Duodenal mucosa (tissue), 2 donors: ENCODE results near the gene CNTN5.

ENCODE experiments used
- H3K27ac ChIP-seq: one replicate; pipeline ENCODE4 v1.7.0; 2013; ENCODE audit warnings: low read depth, low read length
- H3K27me3 ChIP-seq, 2 donors: one replicate each; pipeline ENCODE4 v1.7.0; 2013; ENCODE audit warnings: low read length in 2 of 2, control low read depth in 1 of 2; ENCODE audit not compliant: insufficient read depth in 2 of 2, control insufficient read depth in 1 of 2
- H3K36me3 ChIP-seq, 2 donors: one replicate each; pipeline ENCODE4 v1.7.0; 2013; ENCODE audit warnings: low read length in 2 of 2, control low read depth in 1 of 2; ENCODE audit not compliant: insufficient read depth in 2 of 2, control insufficient read depth in 1 of 2
- H3K4me1 ChIP-seq, 2 donors: one replicate each; pipeline ENCODE4 v1.7.0; 2013; ENCODE audit warnings: low read length in 2 of 2, control low read depth in 1 of 2; ENCODE audit not compliant: insufficient read depth in 2 of 2, control insufficient read depth in 1 of 2
- H3K4me3 ChIP-seq, 2 donors: one replicate each; pipeline ENCODE4 v1.7.0; 2013; ENCODE audit warnings: low read length in 2 of 2, low read depth in 1 of 2
- H3K9ac ChIP-seq, 2 donors: one replicate each; pipeline ENCODE4 v1.7.0; 2013; ENCODE audit warnings: low read length in 2 of 2, low read depth in 1 of 2
- H3K9me3 ChIP-seq, 2 donors: one replicate each; pipeline ENCODE4 v1.7.0; 2013; ENCODE audit warnings: low read length in 2 of 2, control low read depth in 1 of 2; ENCODE audit not compliant: control insufficient read depth in 1 of 2

CNTN5 gene

GRCh38 chr11:100205926-100206325 is 1185.2 kb downstream of the CNTN5 start:
- no peaks in the 10 kb centered on the region for H3K9me3 ChIP-seq
- no peak overlapping the region for H3K27ac ChIP-seq
- H3K4me3 ChIP-seq: no peak overlapping the region
- no peak overlapping the region for H3K9ac ChIP-seq
- no peaks in the 10 kb centered on the region for H3K27me3 ChIP-seq
- H3K4me1 ChIP-seq: no peaks in the 10 kb centered on the region
- H3K36me3 ChIP-seq: no peaks in the 10 kb centered on the region

GRCh38 chr11:100208207-100208606 is 1187.5 kb downstream of the CNTN5 start:
- Histone ChIP-seq H3K4me3 (no peak overlapping the region), H3K27ac (no peak overlapping the region), H3K9me3 (no peaks in the 10 kb centered on the region), H3K27me3 (no peaks in the 10 kb centered on the region), H3K4me1 (no peaks in the 10 kb centered on the region), H3K9ac (no peak overlapping the region), H3K36me3 (no peaks in the 10 kb centered on the region)

GRCh38 chr11:100214791-100215190 is 1194.0 kb downstream of the CNTN5 start:
- Histone ChIP-seq H3K27ac (no peak overlapping the region), H3K4me1 (no peaks in the 10 kb centered on the region), H3K36me3 (no peaks in the 10 kb centered on the region)

GRCh38 chr11:100220801-100221200 is 1200.1 kb downstream of the CNTN5 start:
- Histone ChIP-seq H3K27ac (no peak overlapping the region), H3K4me3 (no peak overlapping the region), H3K9me3 (no peaks in the 10 kb centered on the region), H3K9ac (no peak overlapping the region), H3K4me1 (no peaks in the 10 kb centered on the region), H3K27me3 (no peaks in the 10 kb centered on the region), H3K36me3 (no peaks in the 10 kb centered on the region)

More at GRCh38 chr11:100214791-100215190, 1194.0 kb downstream of the CNTN5 start:
- no peak overlapping the region for H3K9ac ChIP-seq
- no peaks in the 10 kb centered on the region for H3K27me3 ChIP-seq
- H3K4me3 ChIP-seq: no peak overlapping the region
- no peaks in the 10 kb centered on the region for H3K9me3 ChIP-seq

GRCh38 chr11:100221791-100222190 is 1201.0 kb downstream of the CNTN5 start:
- Histone ChIP-seq H3K4me3 (no peak overlapping the region), H3K4me1 (no peaks in the 10 kb centered on the region), H3K9me3 (no peaks in the 10 kb centered on the region), H3K9ac (no peak overlapping the region), H3K27ac (no peak overlapping the region), H3K27me3 (no peaks in the 10 kb centered on the region), H3K36me3 (no peaks in the 10 kb centered on the region)

GRCh38 chr11:100224541-100225034 is 1203.8 kb downstream of the CNTN5 start:
- Histone ChIP-seq H3K9me3 (no peaks in the 10 kb centered on the region), H3K9ac (no peak overlapping the region), H3K4me3 (no peak overlapping the region), H3K27ac (no peak overlapping the region), H3K4me1 (no peaks in the 10 kb centered on the region), H3K27me3 (no peaks in the 10 kb centered on the region), H3K36me3 (no peaks in the 10 kb centered on the region)

- Histone ChIP-seq H3K4me1 (no peaks in the 10 kb centered on the region), H3K27me3 (no peaks in the 10 kb centered on the region), H3K9me3 (peaks cover 0 to 2% of the 10 kb centered on the region in 2 donors), H3K9ac (no peak overlapping the region), H3K27ac (no peak overlapping the region), H3K36me3 (no peaks in the 10 kb centered on the region), H3K4me3 (no peak overlapping the region)
Observed at GRCh38 chr11:100229086-100229485, 1208.3 kb downstream of the CNTN5 start.

- H3K4me1 ChIP-seq: no peaks in the 10 kb centered on the region
- H3K9me3 ChIP-seq: peaks cover 0 to 2% of the 10 kb centered on the region in 2 donors
- H3K27me3 ChIP-seq: no peaks in the 10 kb centered on the region
- no peaks in the 10 kb centered on the region for H3K36me3 ChIP-seq
- H3K9ac ChIP-seq: no peak overlapping the region
- no peak overlapping the region for H3K27ac ChIP-seq
- H3K4me3 ChIP-seq: no peak overlapping the region
Observed at GRCh38 chr11:100232006-100232405, 1211.3 kb downstream of the CNTN5 start.

- Histone ChIP-seq H3K27ac (no peak overlapping the region), H3K27me3 (no peaks in the 10 kb centered on the region), H3K36me3 (no peaks in the 10 kb centered on the region), H3K4me1 (no peaks in the 10 kb centered on the region), H3K9ac (no peak overlapping the region), H3K4me3 (no peak overlapping the region), H3K9me3 (peaks cover 0 to 2% of the 10 kb centered on the region in 2 donors)
Observed at GRCh38 chr11:100235085-100235484, 1214.3 kb downstream of the CNTN5 start.

- no peak overlapping the region for H3K4me3 ChIP-seq
- no peak overlapping the region for H3K27ac ChIP-seq
- no peaks in the 10 kb centered on the region for H3K9me3 ChIP-seq
- no peak overlapping the region for H3K9ac ChIP-seq
- H3K27me3 ChIP-seq: no peaks in the 10 kb centered on the region
- no peaks in the 10 kb centered on the region for H3K4me1 ChIP-seq
- no peaks in the 10 kb centered on the region for H3K36me3 ChIP-seq
Observed at GRCh38 chr11:100240025-100240539, 1219.3 kb downstream of the CNTN5 start.

- Histone ChIP-seq H3K4me3 (no peak overlapping the region), H3K9ac (no peak overlapping the region), H3K9me3 (no peaks in the 10 kb centered on the region), H3K27ac (no peak overlapping the region), H3K36me3 (no peaks in the 10 kb centered on the region), H3K27me3 (no peaks in the 10 kb centered on the region), H3K4me1 (no peaks in the 10 kb centered on the region)
Observed at GRCh38 chr11:100247704-100248103, 1227.0 kb downstream of the CNTN5 start.
